MCF 10A (cell line): ENCODE results near the gene CREBRF. TPM values are rescaled to one million over a fixed set of nuclear protein-coding genes. Genes with fewer than 3 reads are reported as not detected.

Source experiments
- BruUV-seq: library from RNA; stranded (reverse); fragments of 400-500 nt; replicated peaks from 2 replicates; lab custom pipeline; 2021; lab: Mats Ljungman, UMichigan
- CTCF ChIA-PET: fragments of 300-600 bp; sonication (Branson Sonifier 250); formaldehyde crosslinking; extraction: SDS; loops from one replicate; lab custom pipeline; 2021; ENCODE audit warnings: antibody characterized with exemption, inconsistent platforms; lab: Yijun Ruan, JAX
- POLR2A ChIA-PET: fragments of 300-600, 350-650 bp; sonication (Branson Sonifier 250); formaldehyde crosslinking; extraction: SDS; loops from one replicate; lab custom pipeline; 2020; ENCODE audit warnings: antibody characterized with exemption, inconsistent platforms; lab: Yijun Ruan, JAX
- DNase-seq: peaks from one replicate; pipeline ENCODE4 v3.0.0-alpha.2; 2018; ENCODE audit not compliant: unreplicated experiment
- H3K27ac Mint-ChIP-seq: one replicate; pipeline ENCODE4 v1.8.0; 2022; ENCODE audit warnings: mild to moderate bottlenecking, low read depth, mixed read lengths; ENCODE audit not compliant: unreplicated experiment
- H3K27me3 Mint-ChIP-seq: one replicate; pipeline ENCODE4 v1.8.0; 2022; ENCODE audit warnings: mixed read lengths; ENCODE audit not compliant: insufficient read depth, unreplicated experiment
- H3K36me3 Mint-ChIP-seq: one replicate; pipeline ENCODE4 v1.8.0; 2022; ENCODE audit warnings: mild to moderate bottlenecking, moderate library complexity, mixed read lengths; ENCODE audit not compliant: insufficient read depth, unreplicated experiment
- H3K4me1 Mint-ChIP-seq: one replicate; pipeline ENCODE4 v1.8.0; 2022; ENCODE audit warnings: mixed read lengths; ENCODE audit not compliant: insufficient read depth, unreplicated experiment
- H3K4me3 Mint-ChIP-seq: one replicate; pipeline ENCODE4 v1.8.0; 2022; ENCODE audit warnings: mild to moderate bottlenecking, moderate library complexity, mixed read lengths; ENCODE audit not compliant: unreplicated experiment
- H3K9me3 Mint-ChIP-seq: one replicate; pipeline ENCODE4 v1.8.0; 2022; ENCODE audit warnings: mixed read lengths; ENCODE audit not compliant: unreplicated experiment
- CTCF ChIP-seq: fragments of 200-600 bp; IDR thresholded peaks from one replicate; pipeline ENCODE4 v1.8.0; 2022; ENCODE audit warnings: antibody characterized with exemption, mild to moderate bottlenecking; ENCODE audit not compliant: unreplicated experiment
- intact Hi-C: fragments of 100-400 bp; cut with micrococcal nuclease; formaldehyde crosslinking; loops from 2 replicates; pipeline ENCODE4 v1.14.1; 2022
- total RNA-seq: library from RNA; stranded (reverse); gene quantifications from 2 replicates; pipeline ENCODE4 v1.2.3, GENCODE V29; 2022

Gene CREBRF
- total RNA-seq, 1 experiment from 2014 or later: 16.2 TPM

GRCh38 chr5:173057062-173057924 is 1.1 kb downstream of the CREBRF start:
- peaks cover 16% of the 10 kb centered on the region for H3K4me1 Mint-ChIP-seq
- POLR2A ChIA-PET: interaction anchor here (0.5 to 4.0 kb wide), 56 partner anchors 9 to 1051 kb away, joined by 3 to 97 read pairs (median 4); partner anchors contain the start of genes ATP6V0E1, BNIP1, BOD1 and DUSP1
- H3K9me3 Mint-ChIP-seq: no peaks in the 10 kb centered on the region
- H3K27ac Mint-ChIP-seq: peak overlapping the region; percentile 80
- TSS peak; percentile 58 for BruUV-seq
- no peaks in the 10 kb centered on the region for H3K27me3 Mint-ChIP-seq
- CTCF ChIA-PET: interaction anchor here (0.6 to 1.5 kb wide), 7 partner anchors 71 to 956 kb away, joined by 3 to 6 read pairs (median 3); partner anchors contain the start of genes BNIP1 and STC2
- no peak for TF ChIP-seq CTCF
- peak; percentile 100 for DNase-seq
- intact Hi-C loops: loop anchor here (1.0 to 5.0 kb wide), 6 partner anchors 73 to 350 kb away; partner anchors contain the start of gene STC2
- H3K4me3 Mint-ChIP-seq: peak overlapping the region; percentile 99
- peaks cover 7% of the 10 kb centered on the region for H3K36me3 Mint-ChIP-seq

- CTCF ChIA-PET: interaction anchor here (0.7 kb wide), 1 partner anchor 9 kb away, joined by 3 read pairs; no protein-coding TSS in a partner anchor
- DNase-seq: no peak
- no peak for TF ChIP-seq CTCF
- intact Hi-C loops: no loop called here
- Mint-ChIP-seq H3K27me3 (no peaks in the 10 kb centered on the region), H3K9me3 (no peaks in the 10 kb centered on the region), H3K4me1 (peaks cover 21% of the 10 kb centered on the region), H3K27ac (no peak overlapping the region), H3K36me3 (peaks cover 15% of the 10 kb centered on the region), H3K4me3 (no peak overlapping the region)
- BruUV-seq: no TSS peak
- POLR2A ChIA-PET: interaction anchor here (0.7 kb wide), 1 partner anchor 83 kb away, joined by 3 read pairs; no protein-coding TSS in a partner anchor
These were observed 6.0 kb downstream of the CREBRF start for GRCh38 chr5:173062141-173062540.

GRCh38 chr5:173065155-173065554 is 9.0 kb downstream of the CREBRF start:
- H3K4me1 Mint-ChIP-seq: peaks cover 21% of the 10 kb centered on the region
- peaks cover 26% of the 10 kb centered on the region for H3K36me3 Mint-ChIP-seq
- intact Hi-C loops: no loop called here
- POLR2A ChIA-PET: interaction anchor here (0.6 to 3.1 kb wide), 3 partner anchors 8 to 81 kb away, joined by 3 to 22 read pairs (median 3); no protein-coding TSS in a partner anchor
- DNase-seq: no peak
- H3K27ac Mint-ChIP-seq: no peak overlapping the region
- no peak overlapping the region for H3K4me3 Mint-ChIP-seq
- BruUV-seq: no TSS peak
- H3K27me3 Mint-ChIP-seq: no peaks in the 10 kb centered on the region
- CTCF ChIA-PET: no interaction called here
- TF ChIP-seq CTCF: no peak
- H3K9me3 Mint-ChIP-seq: no peaks in the 10 kb centered on the region

GRCh38 chr5:173069671-173070070 is 13.5 kb downstream of the CREBRF start:
- POLR2A ChIA-PET: interaction anchor here (0.6 to 4.0 kb wide), 5 partner anchors 13 to 1950 kb away, joined by 3 to 14 read pairs (median 4); partner anchors contain the start of gene ATP6V0E1
- Mint-ChIP-seq H3K36me3 (peaks cover 22% of the 10 kb centered on the region), H3K27ac (no peak overlapping the region), H3K27me3 (no peaks in the 10 kb centered on the region), H3K4me1 (peaks cover 27% of the 10 kb centered on the region), H3K9me3 (no peaks in the 10 kb centered on the region), H3K4me3 (no peak overlapping the region)
- intact Hi-C loops: no loop called here
- no TSS peak for BruUV-seq
- CTCF ChIA-PET: interaction anchor here (0.8 kb wide), 1 partner anchor 11 kb away, joined by 4 read pairs; no protein-coding TSS in a partner anchor
- TF ChIP-seq CTCF: no peak
- no peak for DNase-seq
